ENCODE measurements around the gene CERKL. TPM values are rescaled to one million over a fixed set of nuclear protein-coding genes. Genes with fewer than 3 reads are reported as not detected.
A peak's percentile ranks its signal among the peaks of the same experiment; 100 is the strongest.

CERKL gene
- total and polyA plus RNA-seq, 4 donors = 1.3 to 12.0 (median 2.5) TPM

- Histone ChIP-seq H3K9ac (ENCODE audit: insufficient read depth in 1 of 2, low read length in 2 of 2) (no peak overlapping the region), H3K27ac (ENCODE audit: low read depth in 1 of 2, low read length in 1 of 2) (no peak overlapping the region), H3K9me3 (ENCODE audit: control insufficient read depth in 4 of 4, insufficient read depth in 3 of 4, low read length in 3 of 4) (no peaks in the 10 kb centered on the region), H3K4me3 (no peak overlapping the region), H3K36me3 (ENCODE audit: control insufficient read depth in 4 of 4, insufficient read depth in 4 of 4, low read length in 4 of 4) (peaks cover 0 to 2% (median 0%) of the 10 kb centered on the region in 4 donors), H3K27me3 (ENCODE audit: control insufficient read depth in 3 of 3, insufficient read depth in 3 of 3, low read length in 2 of 3) (no peaks in the 10 kb centered on the region), H3K4me1 (ENCODE audit: control insufficient read depth in 5 of 5, insufficient read depth in 5 of 5, low read length in 5 of 5) (no peaks in the 10 kb centered on the region)
- 96 to 98% methylated on average over 6 of the region's 6 CpGs for WGBS, 2 donors
- no peak for TF ChIP-seq CTCF (IDR thresholded peaks at IDR 0.05; ENCODE audit: control extremely low read depth, extremely low read depth)
- ATAC-seq (ENCODE audit: insufficient read depth, low FRiP score) (no peak), DNase-seq (no peak)
Observed at GRCh38 chr2:181527058-181527457, 129.8 kb downstream of the CERKL start.

- H3K4me1 ChIP-seq (ENCODE audit: control insufficient read depth in 5 of 5, insufficient read depth in 5 of 5, low read length in 5 of 5) = no peaks in the 10 kb centered on the region
- H3K27ac ChIP-seq (ENCODE audit: low read depth in 1 of 2, low read length in 1 of 2) = no peak overlapping the region
- 82 to 84% methylated on average over 4 of the region's 4 CpGs for WGBS, 2 donors
- ATAC-seq (ENCODE audit: insufficient read depth, low FRiP score) = no peak
- no peaks in the 10 kb centered on the region for H3K9me3 ChIP-seq (ENCODE audit: control insufficient read depth in 4 of 4, insufficient read depth in 3 of 4, low read length in 3 of 4)
- H3K27me3 ChIP-seq (ENCODE audit: control insufficient read depth in 3 of 3, insufficient read depth in 3 of 3, low read length in 2 of 3) = no peaks in the 10 kb centered on the region
- DNase-seq = no peak
- H3K4me3 ChIP-seq = no peak overlapping the region
- H3K36me3 ChIP-seq (ENCODE audit: control insufficient read depth in 4 of 4, insufficient read depth in 4 of 4, low read length in 4 of 4) = peaks cover 0 to 2% (median 0%) of the 10 kb centered on the region in 4 donors
- no peak overlapping the region for H3K9ac ChIP-seq (ENCODE audit: insufficient read depth in 1 of 2, low read length in 2 of 2)
- TF ChIP-seq CTCF (IDR thresholded peaks at IDR 0.05; ENCODE audit: control extremely low read depth, extremely low read depth) = no peak
Observed at GRCh38 chr2:181526014-181526413, 130.9 kb downstream of the CERKL start.

GRCh38 chr2:181523756-181524155 is 133.1 kb downstream of the CERKL start:
- ATAC-seq (ENCODE audit: insufficient read depth, low FRiP score) (no peak), DNase-seq (peak in 2 of 3 donors; percentile 11 to 14)
- peaks cover 0 to 2% (median 0%) of the 10 kb centered on the region in 4 donors for H3K36me3 ChIP-seq (ENCODE audit: control insufficient read depth in 4 of 4, insufficient read depth in 4 of 4, low read length in 4 of 4)
- H3K27me3 ChIP-seq (ENCODE audit: control insufficient read depth in 3 of 3, insufficient read depth in 3 of 3, low read length in 2 of 3) = no peaks in the 10 kb centered on the region
- H3K27ac ChIP-seq (ENCODE audit: low read depth in 1 of 2, low read length in 1 of 2) = no peak overlapping the region
- H3K9me3 ChIP-seq (ENCODE audit: control insufficient read depth in 4 of 4, insufficient read depth in 3 of 4, low read length in 3 of 4) = no peaks in the 10 kb centered on the region
- TF ChIP-seq CTCF (IDR thresholded peaks at IDR 0.05; ENCODE audit: control extremely low read depth, extremely low read depth) = no peak
- H3K4me3 ChIP-seq = no peak overlapping the region
- 83 to 87% methylated on average over 5 of the region's 5 CpGs for WGBS, 2 donors
- no peaks in the 10 kb centered on the region for H3K4me1 ChIP-seq (ENCODE audit: control insufficient read depth in 5 of 5, insufficient read depth in 5 of 5, low read length in 5 of 5)
- no peak overlapping the region for H3K9ac ChIP-seq (ENCODE audit: insufficient read depth in 1 of 2, low read length in 2 of 2)

- no peak for TF ChIP-seq CTCF (IDR thresholded peaks at IDR 0.05; ENCODE audit: control extremely low read depth, extremely low read depth)
Observed at GRCh38 chr2:181520253-181520652, 136.7 kb downstream of the CERKL start.

More at GRCh38 chr2:181520253-181520652, 136.7 kb downstream of the CERKL start:
- no peaks in the 10 kb centered on the region for H3K36me3 ChIP-seq (ENCODE audit: control insufficient read depth in 4 of 4, insufficient read depth in 4 of 4, low read length in 4 of 4)
- no peak overlapping the region for H3K9ac ChIP-seq (ENCODE audit: insufficient read depth in 1 of 2, low read length in 2 of 2)
- no peak for ATAC-seq (ENCODE audit: insufficient read depth, low FRiP score)
- no peak overlapping the region for H3K27ac ChIP-seq (ENCODE audit: low read depth in 1 of 2, low read length in 1 of 2)
- no peak overlapping the region for H3K4me3 ChIP-seq
- no peaks in the 10 kb centered on the region for H3K27me3 ChIP-seq (ENCODE audit: control insufficient read depth in 3 of 3, insufficient read depth in 3 of 3, low read length in 2 of 3)
- no peaks in the 10 kb centered on the region for H3K9me3 ChIP-seq (ENCODE audit: control insufficient read depth in 4 of 4, insufficient read depth in 3 of 4, low read length in 3 of 4)
- 95 to 97% methylated on average over 1 of the region's 1 CpG for WGBS, 2 donors
- no peaks in the 10 kb centered on the region for H3K4me1 ChIP-seq (ENCODE audit: control insufficient read depth in 5 of 5, insufficient read depth in 5 of 5, low read length in 5 of 5)
- no peak for DNase-seq

Measured in lung (tissue), 12 donors.